H1 (cell line): Measurements from ENCODE around the gene CRYGA. TPM values are rescaled to one million over a fixed set of nuclear protein-coding genes. Genes with fewer than 3 reads are reported as not detected.

Source experiments
- CTCF ChIA-PET: fragments of 300-600 bp; sonication (Branson Sonifier 250); formaldehyde crosslinking; loops from one replicate; lab custom pipeline; 2021; ENCODE audit not compliant: partially characterized antibody; lab: Charles Lee
- POLR2A ChIA-PET: fragments of 300-600 bp; sonication (Branson Sonifier 250); formaldehyde crosslinking; loops from one replicate; lab custom pipeline; 2021; ENCODE audit warnings: inconsistent platforms; ENCODE audit not compliant: partially characterized antibody; lab: Charles Lee
- DNase-seq, 2 experiments: peaks; one replicate each; pipeline versions ENCODE4 v3.0.0 to v3.0.0-alpha.2; 2010 to 2022; ENCODE audit warnings: low spot score in 2 of 2, low read depth in 1 of 2, mixed read lengths in 1 of 2
- FAIRE-seq: peaks from 2 replicates; lab custom pipeline; 2011; peaks lifted over from hg19 to GRCh38; lab: Jason Lieb, UNC
- H2AFZ ChIP-seq: 2 replicates; pipeline ENCODE4 v1.8.1; 2012; ENCODE audit warnings: low read length, inconsistent platforms
- H2AK5ac ChIP-seq: 2 replicates; pipeline ENCODE4 v1.6.1; 2013; ENCODE audit warnings: low read depth, low read length
- H2BK120ac ChIP-seq: replicated peaks from 2 replicates; pipeline ENCODE3; 2013; ENCODE audit warnings: low read depth, low read length, inconsistent platforms
- H2BK12ac ChIP-seq: 2 replicates; pipeline ENCODE4 v1.6.1; 2013; ENCODE audit warnings: low read depth, low read length
- H2BK15ac ChIP-seq: 2 replicates; pipeline ENCODE4 v1.6.1; 2013; ENCODE audit warnings: low read length
- H2BK20ac ChIP-seq: 2 replicates; pipeline ENCODE4 v1.6.1; 2013; ENCODE audit warnings: low read length
- H2BK5ac ChIP-seq: 2 replicates; pipeline ENCODE4 v1.6.1; 2013; ENCODE audit warnings: low read depth, low read length
- H3K14ac ChIP-seq: 2 replicates; pipeline ENCODE4 v1.6.1; 2013; ENCODE audit warnings: inconsistent platforms; ENCODE audit not compliant: insufficient read length
- H3K18ac ChIP-seq: 2 replicates; pipeline ENCODE4 v1.6.1; 2013; ENCODE audit warnings: low read length; ENCODE audit errors: extremely low read depth
- H3K23ac ChIP-seq: 2 replicates; pipeline ENCODE4 v1.6.1; 2013; ENCODE audit warnings: inconsistent platforms; ENCODE audit not compliant: insufficient read length
- H3K23me2 ChIP-seq: 2 replicates; pipeline ENCODE4 v1.6.1; 2013; ENCODE audit warnings: low read depth, low read length
- H3K27ac ChIP-seq: 2 replicates; pipeline ENCODE4 v1.6.1; 2011; ENCODE audit warnings: low read depth, low read length, inconsistent platforms
- H3K27me3 ChIP-seq, 4 experiments: replicated peaks in 1 of 4; 1 replicate in 1 of 4; 2 replicates in 3 of 4; pipeline versions ENCODE4 v1.6.1 to v1.8.1; 2011 to 2013; ENCODE audit warnings: low read length in 3 of 4, mild to moderate bottlenecking in 3 of 4, inconsistent platforms in 2 of 4, mixed read lengths in 2 of 4, moderate library complexity in 1 of 4; ENCODE audit not compliant: control insufficient read depth in 3 of 4, insufficient read depth in 3 of 4; ENCODE audit errors: extremely low read depth in 1 of 4
- H3K36me3 ChIP-seq, 4 experiments: 2 replicates each; pipeline versions ENCODE4 v1.6.1 to v1.8.1; 2011 to 2013; ENCODE audit warnings: mild to moderate bottlenecking in 4 of 4, low read length in 3 of 4, moderate library complexity in 2 of 4, control low read depth in 1 of 4, inconsistent platforms in 1 of 4; ENCODE audit not compliant: insufficient read depth in 4 of 4, control insufficient read depth in 2 of 4
- H3K4ac ChIP-seq: replicated peaks from 2 replicates; pipeline ENCODE3; 2013; ENCODE audit warnings: low read length, low read depth, mixed read lengths, inconsistent platforms; ENCODE audit not compliant: insufficient read length
- H3K4me1 ChIP-seq, 4 experiments: replicated peaks in 1 of 4; 1 replicate in 1 of 4; 2 replicates in 3 of 4; pipeline versions ENCODE4 v1.6.1 to v1.8.1; 2011 to 2013; ENCODE audit warnings: low read length in 3 of 4, inconsistent platforms in 2 of 4, mixed read lengths in 1 of 4; ENCODE audit not compliant: insufficient read depth in 4 of 4, control insufficient read depth in 3 of 4
- H3K4me2 ChIP-seq, 2 experiments: 2 replicates each; pipeline versions ENCODE4 v1.6.1 to v1.8.1; 2011 to 2013; ENCODE audit warnings: low read depth in 2 of 2, low read length in 2 of 2, control low read depth in 1 of 2, inconsistent platforms in 1 of 2, mild to moderate bottlenecking in 1 of 2; ENCODE audit not compliant: insufficient read depth in 1 of 2
- H3K4me3 ChIP-seq, 4 experiments: fragments of 200-600, 300-600 bp in 1 of 4; sonication (generic), shearing (Covaris generic), sonication (Bioruptor Twin) in 1 of 4; 2 replicates each; pipeline versions ENCODE4 v1.5.1 to v1.8.1; 2011 to 2016; ENCODE audit warnings: low read length in 4 of 4, low read depth in 3 of 4, control low read depth in 2 of 4, inconsistent platforms in 2 of 4, mild to moderate bottlenecking in 2 of 4, mixed read lengths in 1 of 4, moderate library complexity in 1 of 4; ENCODE audit not compliant: insufficient read depth in 2 of 4; ENCODE audit errors: extremely low read depth in 1 of 4
- H3K56ac ChIP-seq: replicated peaks from 2 replicates; pipeline ENCODE3; 2013; ENCODE audit warnings: low read depth, mild to moderate bottlenecking, mixed read lengths, low read length, inconsistent platforms; ENCODE audit not compliant: insufficient read length
- H3K79me1 ChIP-seq: 2 replicates; pipeline ENCODE4 v1.6.1; 2013; ENCODE audit warnings: low read depth, low read length, control low read depth
- H3K79me2 ChIP-seq, 2 experiments: 2 replicates each; pipeline versions ENCODE4 v1.6.1 to v1.8.1; 2012 to 2013; ENCODE audit warnings: low read length in 2 of 2, mild to moderate bottlenecking in 2 of 2, inconsistent platforms in 1 of 2; ENCODE audit not compliant: insufficient read depth in 2 of 2, control insufficient read depth in 1 of 2
- H3K9ac ChIP-seq, 4 experiments: replicated peaks in 1 of 4; 1 replicate in 1 of 4; 2 replicates in 3 of 4; pipeline versions ENCODE4 v1.6.1 to v1.8.1; 2011 to 2013; ENCODE audit warnings: low read depth in 3 of 4, low read length in 3 of 4, control low read depth in 2 of 4, mild to moderate bottlenecking in 2 of 4, moderate library complexity in 2 of 4, inconsistent platforms in 1 of 4; ENCODE audit errors: extremely low read depth in 1 of 4
- H3K9me3 ChIP-seq, 2 experiments: 2 replicates each; pipeline versions ENCODE4 v1.6.1 to v1.8.1; 2012 to 2013; ENCODE audit warnings: mild to moderate bottlenecking in 2 of 2, moderate library complexity in 2 of 2, control low read depth in 1 of 2, inconsistent platforms in 1 of 2, low read depth in 1 of 2, low read length in 1 of 2, mixed read lengths in 1 of 2; ENCODE audit not compliant: insufficient read depth in 2 of 2
- H4K20me1 ChIP-seq, 2 experiments: replicated peaks in 1 of 2; 2 replicates each; pipeline versions ENCODE3 to v1.8.1; 2011 to 2013; ENCODE audit warnings: inconsistent platforms in 2 of 2, low read length in 2 of 2, mild to moderate bottlenecking in 1 of 2; ENCODE audit not compliant: insufficient read depth in 2 of 2, control insufficient read depth in 1 of 2
- H4K5ac ChIP-seq: 2 replicates; pipeline ENCODE4 v1.6.1; 2013; ENCODE audit warnings: low read length, low read depth, mixed read lengths, inconsistent platforms; ENCODE audit not compliant: insufficient read length
- H4K8ac ChIP-seq: 2 replicates; pipeline ENCODE4 v1.8.0; 2013; ENCODE audit warnings: mild to moderate bottlenecking, moderate library complexity, low read length, inconsistent platforms; ENCODE audit not compliant: insufficient read depth; ENCODE audit errors: extremely low read depth
- H4K91ac ChIP-seq: replicated peaks from 2 replicates; pipeline ENCODE3; 2013; ENCODE audit warnings: low read length, mixed read lengths, inconsistent platforms; ENCODE audit not compliant: insufficient read length
- CTCF ChIP-seq, 3 experiments: IDR thresholded peaks; 1 replicate in 2 of 3; 2 replicates in 1 of 3; pipeline versions ENCODE4 v1.5.1 to v1.6.1; 2011; ENCODE audit warnings: low read length in 3 of 3, mild to moderate bottlenecking in 3 of 3, inconsistent platforms in 2 of 3, low read depth in 1 of 3, moderate library complexity in 1 of 3; ENCODE audit not compliant: insufficient read depth in 1 of 3; ENCODE audit errors: control extremely low read depth in 1 of 3
- E2F6 ChIP-seq: IDR thresholded peaks from 2 replicates; pipeline ENCODE4 v1.6.1; 2012; ENCODE audit warnings: inconsistent platforms
- EGR1 ChIP-seq: IDR thresholded peaks from 2 replicates; pipeline ENCODE4 v1.6.1; 2011; ENCODE audit warnings: low read depth, low read length, borderline replicate concordance
- EP300 ChIP-seq, 2 experiments: IDR thresholded peaks; 1 replicate in 1 of 2; 2 replicates in 1 of 2; pipeline ENCODE4 v1.6.1; 2011 to 2012; ENCODE audit warnings: low read depth in 2 of 2, low read length in 2 of 2, mild to moderate bottlenecking in 2 of 2, borderline replicate concordance in 1 of 2, inconsistent platforms in 1 of 2, moderate library complexity in 1 of 2
- HDAC2 ChIP-seq, 2 experiments: fragments of 300-600 bp in 1 of 2; sonication (generic) in 1 of 2; IDR thresholded peaks; 2 replicates each; pipeline ENCODE4 v1.6.1; 2011 to 2012; ENCODE audit warnings: low read depth in 2 of 2, low read length in 2 of 2, mild to moderate bottlenecking in 2 of 2, moderate library complexity in 2 of 2, borderline replicate concordance in 1 of 2, inconsistent platforms in 1 of 2
- KDM5A ChIP-seq: fragments of 200-600 bp; IDR thresholded peaks from 2 replicates; pipeline ENCODE4 v1.7.1; 2012; ENCODE audit warnings: mild to moderate bottlenecking, low read length, inconsistent platforms, mixed read lengths
- POU5F1 ChIP-seq: IDR thresholded peaks from 2 replicates; pipeline ENCODE4 v1.6.1; 2011; ENCODE audit warnings: low read depth, mild to moderate bottlenecking, low read length, moderate library complexity
- TAF7 ChIP-seq: optimal IDR thresholded peaks from 2 replicates; pipeline ENCODE3; 2011; ENCODE audit warnings: low read depth, mild to moderate bottlenecking, inconsistent platforms, low read length, moderate library complexity, borderline replicate concordance
- WGBS, 2 experiments: shearing (Covaris generic) in 1 of 2; methylation state at CpG; one replicate each; pipeline versions ENCODE4 v1.1.6 to v1.1.7; 2013 to 2015; ENCODE audit warnings: low lambda C conversion rate in 2 of 2, mixed read lengths in 2 of 2, inconsistent platforms in 1 of 2, low coverage in 1 of 2, missing lambda C conversion rate in 1 of 2; ENCODE audit not compliant: insufficient replicate concordance in 2 of 2, insufficient coverage in 1 of 2, insufficient read length in 1 of 2; ENCODE audit errors: extremely low coverage in 1 of 2, missing lambda C conversion rate in 1 of 2; 5-methylcytosine and 5-hydroxymethylcytosine counted together
- polyA plus RNA-seq, 7 experiments: library from polyadenylated mRNA; depleted of rRNA in 3 of 7; stranded (reverse) in 5 of 7; unstranded in 2 of 7; fragments of >200 nt in 5 of 7; fragments of 200-250 nt in 2 of 7; gene quantifications; 1 replicate in 5 of 7; 2 replicates in 1 of 7; 4 replicates in 1 of 7; pipeline versions ENCODE4 v1.2.1 to v1.2.3, GENCODE V29; 2011 to 2013; ENCODE audit warnings: missing spikeins in 2 of 7, mixed read lengths in 2 of 7
- total RNA-seq: library from RNA; stranded (reverse); fragmentation: NEBNext Ultra II Directional; extraction: Animal tissue kit (Norgen Biotek cat#: 25700); gene quantifications from 2 replicates; pipeline ENCODE4 v1.2.1, GENCODE V29; 2021

The CRYGA gene
- total and polyA plus RNA-seq, 2 of the 8 experiments (the other 6 are each of a cell fraction or from before 2014, with no cell fraction given), result not detected

GRCh38 chr2:208189810-208190503 lies 26.6 kb upstream of the CRYGA start, which contains the start of gene C2orf80:
C2orf80 (minus strand) TSS chr2:208190030; CDS start chr2:208186986, 3,044 bp downstream.
- Histone ChIP-seq H3K4me2 (peak within 1 kb of the TSS in 1 of 2 experiments; percentile 23; a peak in 1 of 4 replicates), H3K27ac (no peak within 1 kb of the TSS)
- TF ChIP-seq KDM5A, result no peak
- no peak for TF ChIP-seq EGR1
- TF ChIP-seq POU5F1, result no peak
- no peak for TF ChIP-seq CTCF (IDR thresholded peaks at IDR 0.05; ENCODE audit: control extremely low read depth in 1 of 3, insufficient read depth in 1 of 3, low read depth in 1 of 3, low read length in 3 of 3)
- no peak for TF ChIP-seq HDAC2 (IDR thresholded peaks at IDR 0.05; ENCODE audit: borderline replicate concordance in 1 of 2, low read depth in 2 of 2, low read length in 2 of 2)
- TF ChIP-seq EP300 (IDR thresholded peaks at IDR 0.05; ENCODE audit: borderline replicate concordance in 1 of 2, low read depth in 2 of 2, low read length in 2 of 2), result no peak
- TF ChIP-seq E2F6, result no peak
- no peak for TF ChIP-seq TAF7

More at GRCh38 chr2:208189810-208190503, 26.6 kb upstream of the CRYGA start, which contains the start of gene C2orf80:
- Histone ChIP-seq H2AFZ (0 out of 2 replicates have a peak within 1 kb of the TSS, but pooled peaks have one; percentile 34), H4K91ac (no peak within 1 kb of the TSS), H2BK5ac (no peak within 1 kb of the TSS), H3K4ac (no peak within 1 kb of the TSS), H3K18ac (no peak within 1 kb of the TSS), H4K20me1 (no peaks in the 10 kb centered on the region), H2BK120ac (no peak within 1 kb of the TSS), H3K79me2 (no peaks in the 10 kb centered on the region), H2BK15ac (0 out of 2 replicates have a peak within 1 kb of the TSS, but pooled peaks have one; percentile 32), H3K27me3 (no peaks in the 10 kb centered on the region), H4K8ac (no peak within 1 kb of the TSS), H3K23ac (no peak within 1 kb of the TSS), H3K14ac (no peak within 1 kb of the TSS), H3K79me1 (no peaks in the 10 kb centered on the region), H3K36me3 (no peaks in the 10 kb centered on the region), H4K5ac (no peak within 1 kb of the TSS), H2BK20ac (peak within 1 kb of the TSS; percentile 13; the same call in 1 of the 2 replicates), H3K56ac (no peak within 1 kb of the TSS), H3K9me3 (no peaks in the 10 kb centered on the region), H3K23me2 (no peaks in the 10 kb centered on the region), H2BK12ac (no peak within 1 kb of the TSS), H2AK5ac (no peak within 1 kb of the TSS), H3K4me1 (peaks cover 3 to 11% (median 6%) of the 10 kb centered on the region in 4 experiments; a peak in 5 of 7 replicates), H3K4me3 (no peak within 1 kb of the TSS), H3K9ac (no peak within 1 kb of the TSS; a peak in 1 of 7 replicates)
- FAIRE-seq (no peak), DNase-seq (no peak)
- 84% methylated on average over 10 of the region's 10 CpGs; no CpG with 5 or more reads in 1 of the 2 experiments for WGBS, 2 experiments
- ChIA-PET POLR2A (no interaction called here), CTCF (interaction anchor here (0.9 to 5.9 kb wide), 5 partner anchors 11 to 88 kb away, joined by 3 to 43 read pairs (median 3); no protein-coding TSS in a partner anchor)
